ENCODE data around the gene ZDHHC3.

Gene ZDHHC3

DNA sequence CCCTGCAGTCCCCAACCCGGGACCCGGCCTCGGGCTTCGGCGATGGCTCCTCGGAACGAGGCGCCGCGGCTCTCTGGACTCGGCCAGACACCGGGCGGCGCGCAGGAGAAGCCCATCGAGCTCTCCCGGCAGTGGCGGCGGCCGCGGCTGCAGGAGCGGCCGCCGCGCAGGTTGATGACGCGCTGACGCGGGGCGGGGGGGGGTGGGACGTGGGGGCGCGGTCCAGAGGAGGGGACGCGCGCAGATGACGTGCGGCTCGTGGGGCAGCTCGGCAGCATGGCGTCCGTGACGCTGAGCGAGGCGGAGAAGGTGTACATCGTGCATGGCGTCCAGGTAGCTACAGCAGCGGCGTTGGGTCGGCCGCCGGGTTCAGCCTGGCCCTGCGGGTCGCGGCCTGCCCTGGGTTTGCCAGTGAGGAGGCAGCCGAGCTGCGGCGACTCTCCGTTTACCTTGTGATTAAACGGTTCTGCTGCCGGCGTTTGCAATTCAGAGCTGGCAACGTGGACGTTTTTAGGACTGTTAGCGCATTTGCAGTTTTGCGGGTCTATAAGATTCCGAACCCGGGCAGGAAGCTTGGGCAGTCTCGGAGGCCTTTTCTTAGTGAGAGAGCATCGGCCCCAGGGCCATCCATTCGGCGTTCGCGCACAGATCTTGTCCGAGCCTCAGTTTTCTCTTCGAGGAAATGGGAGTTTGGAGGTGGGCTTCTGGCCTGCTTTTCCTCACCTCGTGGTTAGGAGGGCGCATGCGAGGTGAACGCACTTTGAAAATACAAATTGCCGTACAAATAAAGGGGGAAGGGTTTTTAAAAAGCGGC, at the start of gene ZDHHC3, which contains the start of gene EXOSC7:
Gene ZDHHC3 (minus strand): TSS at position 173 of the 814 bp plus-strand sequence. CDS start 16,738 bp downstream, outside the sequence.
Gene EXOSC7 (plus strand): TSS at position 243 of the 814 bp plus-strand sequence. CDS start 34 bp downstream, at position 277.
- no peak for FAIRE-seq

DNA sequence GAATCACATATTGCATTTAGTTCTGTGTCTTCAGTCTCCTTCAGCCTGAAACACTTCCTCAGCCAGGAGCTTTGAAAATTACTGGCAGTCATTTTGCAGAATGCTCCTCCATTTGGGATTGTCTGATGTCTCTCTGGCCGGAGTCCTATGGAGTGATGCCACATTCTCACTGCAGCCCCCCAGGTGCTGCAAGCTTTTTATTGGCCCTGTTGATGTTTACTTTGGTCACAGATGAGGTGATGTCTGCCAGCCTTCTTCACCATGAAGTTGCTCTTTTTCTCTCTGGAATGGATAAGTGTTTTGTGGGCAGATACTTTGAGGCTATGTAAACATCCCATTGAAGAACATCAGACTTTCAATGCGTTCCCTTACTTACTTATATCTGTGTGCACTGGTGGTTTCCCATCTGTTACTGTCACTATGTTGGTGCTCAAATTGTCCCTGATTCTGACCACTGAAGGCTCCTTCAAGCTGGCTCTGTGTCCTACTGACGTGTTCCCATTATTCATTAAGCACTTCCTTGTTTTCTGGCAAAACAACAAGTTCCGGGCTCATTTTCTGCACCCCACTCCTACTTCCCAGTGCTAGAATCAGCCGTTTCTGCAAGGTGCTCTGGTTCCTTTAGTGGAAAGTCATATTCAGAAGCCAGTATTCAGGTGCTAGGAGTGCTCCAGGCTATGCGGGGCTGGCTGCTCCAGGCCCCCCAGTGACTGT, 48.7 kb upstream of the ZDHHC3 start:
- no peak for FAIRE-seq

DNA sequence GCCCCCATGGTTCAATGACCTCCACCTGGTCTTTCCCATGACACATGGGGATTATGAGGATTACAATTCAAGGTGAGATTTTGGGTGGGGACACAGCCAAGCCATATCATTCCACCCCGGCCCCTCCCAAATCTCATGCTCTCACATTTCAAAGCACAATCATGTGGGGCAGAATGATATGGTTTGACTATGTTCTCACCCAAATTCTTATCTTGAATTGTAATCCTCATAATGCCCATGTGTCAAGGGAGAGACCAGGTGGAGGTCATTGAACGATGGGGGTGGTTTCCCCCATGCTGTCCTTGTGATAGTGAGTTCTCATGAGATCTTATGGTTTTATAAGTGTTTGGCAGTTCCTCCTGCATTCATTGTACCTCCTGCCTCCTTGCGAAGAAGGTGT, 47.7 kb upstream of the ZDHHC3 start:
- no peak for FAIRE-seq

- FAIRE-seq, result no peak
Measured at GRCh38 chr3:45021524-45022297, 45.7 kb upstream of the ZDHHC3 start.

GRCh38 chr3:45020534-45020933, 44.6 kb upstream of the ZDHHC3 start:
- FAIRE-seq, result no peak

GRCh38 chr3:45017821-45018220, 41.8 kb upstream of the ZDHHC3 start:
- FAIRE-seq, result no peak

- FAIRE-seq, result no peak
Measured at GRCh38 chr3:45016916-45017315, 40.9 kb upstream of the ZDHHC3 start.

DNA sequence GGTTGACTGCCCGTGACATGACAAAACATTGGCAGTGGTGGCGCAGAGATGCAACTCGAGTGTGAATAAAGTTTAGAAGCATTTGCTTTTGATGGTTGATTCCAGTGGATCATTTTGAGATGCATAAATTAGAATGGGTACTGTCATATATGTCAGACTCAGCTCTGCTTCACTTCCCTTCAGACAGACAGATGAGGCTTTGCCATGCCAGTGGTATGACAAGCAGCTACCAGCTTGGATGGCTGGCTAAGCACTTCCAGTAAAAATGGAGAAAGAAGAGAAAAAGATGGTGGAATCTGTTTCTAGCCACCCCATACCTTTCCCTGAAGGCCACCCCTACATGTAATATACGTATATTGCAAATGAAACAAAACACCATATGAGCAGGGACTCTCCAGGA, 36.6 kb upstream of the ZDHHC3 start:
- no peak for FAIRE-seq

- no peak for FAIRE-seq
Measured at GRCh38 chr3:45011756-45012508, 36.0 kb upstream of the ZDHHC3 start.

DNA sequence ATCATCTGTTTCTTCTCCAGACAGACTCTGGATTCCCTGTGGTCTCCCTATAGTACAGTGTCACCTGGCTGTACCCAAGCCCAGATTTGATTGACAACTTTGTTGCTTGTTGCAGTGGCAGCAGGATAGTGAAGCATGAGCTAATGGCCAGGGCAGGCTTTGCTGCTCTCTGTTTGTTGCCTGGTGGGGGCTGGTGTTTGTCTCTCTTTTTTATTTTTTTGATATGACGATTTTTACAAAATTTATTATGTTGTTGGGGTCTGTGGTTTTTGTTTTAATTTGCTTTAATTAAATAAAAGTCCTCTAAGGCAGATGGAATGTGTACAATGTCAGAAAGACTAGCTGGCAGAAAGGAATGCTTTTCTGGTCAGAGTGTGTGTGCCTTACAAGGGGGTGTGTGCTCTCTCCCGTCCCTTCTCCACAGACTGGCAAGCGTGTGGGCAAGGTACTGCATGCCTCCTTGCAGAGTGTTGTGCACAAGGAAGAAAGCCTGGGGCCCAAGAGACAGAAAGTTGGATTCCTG, 34.9 kb upstream of the ZDHHC3 start:
- no peak for FAIRE-seq

GRCh38 chr3:45009868-45010267, 33.9 kb upstream of the ZDHHC3 start:
- no peak for FAIRE-seq

- FAIRE-seq, result no peak
Measured at GRCh38 chr3:45008117-45008516, 32.1 kb upstream of the ZDHHC3 start.

- FAIRE-seq, result no peak
Measured at GRCh38 chr3:45007091-45007490, 31.1 kb upstream of the ZDHHC3 start.

- no peak for FAIRE-seq
Measured at GRCh38 chr3:45003859-45004258, 27.9 kb upstream of the ZDHHC3 start.

GRCh38 chr3:45003406-45003805, 27.4 kb upstream of the ZDHHC3 start:
- FAIRE-seq, result no peak

DNA sequence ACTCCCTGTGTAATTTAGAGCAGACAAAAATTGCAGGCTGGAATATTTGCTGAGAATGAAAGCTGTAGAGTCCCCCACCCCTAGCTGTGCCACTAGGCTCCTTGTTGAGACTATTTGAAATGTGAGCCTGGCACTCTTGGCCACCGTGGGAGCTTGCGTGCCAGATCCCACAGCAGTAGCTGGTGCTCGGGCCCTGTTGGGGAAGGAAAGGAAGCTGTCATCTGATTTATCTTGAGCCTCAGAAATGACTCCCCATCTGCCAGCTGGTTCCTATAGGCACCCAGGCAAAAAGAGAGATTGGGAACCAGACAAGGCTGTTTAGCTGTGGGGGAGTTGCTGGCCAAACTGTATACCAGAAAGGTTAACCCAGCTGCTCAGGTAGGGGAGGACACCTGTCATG, 26.7 kb upstream of the ZDHHC3 start:
- FAIRE-seq, result no peak

GRCh38 chr3:45002139-45002660, 26.2 kb upstream of the ZDHHC3 start:
- no peak for FAIRE-seq

GRCh38 chr3:45001738-45002137, 25.8 kb upstream of the ZDHHC3 start:
- no peak for FAIRE-seq

DNA sequence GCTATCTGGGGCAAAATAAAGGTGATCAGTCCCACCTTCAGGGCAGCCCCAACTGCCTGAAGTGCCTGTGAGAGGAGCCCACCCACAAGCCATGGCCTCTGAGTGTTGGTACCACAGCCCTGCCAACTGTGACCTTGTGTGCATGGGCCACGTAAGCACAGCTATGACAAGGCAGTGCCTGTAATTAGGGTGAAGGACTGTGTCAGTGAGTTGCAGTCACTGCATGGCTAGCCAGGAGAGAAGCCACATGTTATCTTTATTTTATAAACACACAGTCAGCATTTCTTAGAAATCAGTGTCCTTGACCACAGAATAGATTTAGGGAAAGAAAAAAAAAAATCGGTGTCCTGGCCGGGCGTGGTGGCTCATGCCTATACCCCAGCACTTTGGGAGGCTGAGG, 24.8 kb upstream of the ZDHHC3 start:
- FAIRE-seq, result no peak

DNA sequence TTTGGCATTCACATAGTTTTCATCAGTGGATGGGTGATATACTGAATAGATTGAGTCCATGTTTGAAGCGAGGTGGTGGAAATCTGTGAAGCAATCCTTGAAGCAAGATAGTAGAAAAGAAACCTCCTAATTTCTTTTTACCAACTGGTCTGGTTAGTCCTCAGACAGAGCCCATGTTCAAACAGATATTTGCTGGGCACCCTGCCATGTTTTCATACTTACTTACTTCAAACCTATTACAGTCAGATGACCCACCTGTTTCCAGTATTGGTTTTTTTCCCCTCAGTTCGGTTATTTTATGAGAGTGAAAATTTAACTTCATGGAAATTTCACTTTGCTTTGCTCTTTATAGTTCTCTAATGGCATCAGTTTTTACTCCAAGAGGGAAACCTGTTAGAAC, 23.8 kb upstream of the ZDHHC3 start:
- no peak for FAIRE-seq

DNA sequence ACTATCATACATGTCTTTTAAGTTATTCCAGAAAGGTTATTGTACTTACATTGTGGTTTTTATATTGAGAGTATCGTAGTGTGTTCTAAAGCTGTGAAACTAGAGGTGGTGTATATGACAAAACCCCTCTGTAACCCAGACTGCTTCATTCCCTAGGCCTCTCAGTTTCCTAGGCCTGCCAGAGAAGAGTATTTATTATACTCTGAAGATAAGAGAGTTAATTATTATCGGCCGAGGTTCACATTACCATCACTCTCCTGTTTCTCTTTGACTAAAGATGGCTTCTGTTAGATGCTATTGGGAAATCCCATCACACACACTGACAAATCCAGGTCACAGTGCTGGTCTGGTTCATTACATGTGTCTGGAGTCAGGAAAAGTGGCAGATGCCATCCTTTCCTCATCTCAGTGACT, 20.6 kb upstream of the ZDHHC3 start:
- no peak for FAIRE-seq

- FAIRE-seq, result no peak
Measured at GRCh38 chr3:44995142-44995770, 19.3 kb upstream of the ZDHHC3 start.

Measured in TTC549 (cell line).